Measurements from ENCODE around the gene SPPL2C.

DNA sequence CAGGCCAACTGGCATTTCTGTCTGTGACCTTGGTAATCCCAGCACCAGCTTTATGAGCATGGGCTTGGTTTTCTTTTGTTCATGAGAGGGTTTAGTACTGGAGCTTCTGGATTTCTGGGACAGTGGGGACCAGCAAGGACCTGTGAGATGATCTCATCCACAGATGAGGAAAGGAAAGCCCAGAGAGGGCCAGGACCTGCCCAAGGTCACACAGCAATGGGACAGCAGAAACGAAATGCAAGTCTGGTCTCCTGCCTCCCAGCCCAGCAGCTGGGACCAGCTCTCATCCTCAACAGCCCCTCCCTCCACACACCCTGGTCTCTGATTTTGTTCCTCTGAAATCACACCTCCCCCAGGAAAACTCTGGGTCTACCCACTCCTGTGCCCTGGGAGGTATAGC lies 7.2 kb downstream of the SPPL2C start:
- TF ChIP-seq CTCF (IDR thresholded peaks at IDR 0.05; ENCODE audit: low read depth, low read length, poor library complexity, severe bottlenecking): no peak
- no peak for TF ChIP-seq EZH2phosphoT487 (IDR thresholded peaks at IDR 0.05; ENCODE audit: borderline replicate concordance, low read length)
